Psoas muscle (tissue), 8 donors: ENCODE results near the gene RBMS3. TPM values are rescaled to one million over a fixed set of nuclear protein-coding genes. Genes with fewer than 3 reads are reported as not detected.

Source experiments
- ATAC-seq, 4 donors: fragments of 200-7000 bp; cut with Tn5 transposase; one replicate each; pipeline ENCODE4 v1.9.1; 2020; ENCODE audit warnings: moderate library complexity in 3 of 4, mild to moderate bottlenecking in 2 of 4
- DNase-seq, 2 donors: peaks; one replicate each; pipeline ENCODE4 v3.0.0-alpha.2; 2020
- H3K27ac ChIP-seq: fragments of 200-600 bp; one replicate; pipeline ENCODE4 v1.8.0; 2022
- H3K27me3 ChIP-seq, 3 donors: fragments of 200-600 bp in 1 of 3; one replicate each; pipeline versions ENCODE4 v1.6.1 to v1.8.0; 2013 to 2022; ENCODE audit warnings: low read length in 2 of 3, mild to moderate bottlenecking in 2 of 3, moderate library complexity in 1 of 3; ENCODE audit not compliant: insufficient read depth in 3 of 3
- H3K36me3 ChIP-seq, 2 donors: fragments of 200-600 bp in 1 of 2; one replicate each; pipeline versions ENCODE4 v1.6.1 to v1.8.0; 2013 to 2022; ENCODE audit warnings: low read depth in 1 of 2, mild to moderate bottlenecking in 1 of 2, moderate library complexity in 1 of 2; ENCODE audit not compliant: insufficient read depth in 1 of 2
- H3K4me1 ChIP-seq: fragments of 200-600 bp; one replicate; pipeline ENCODE4 v1.8.0; 2022
- H3K4me3 ChIP-seq: fragments of 200-600 bp; one replicate; pipeline ENCODE4 v1.8.0; 2022; ENCODE audit warnings: mild to moderate bottlenecking
- H3K9me3 ChIP-seq: fragments of 200-600 bp; one replicate; pipeline ENCODE4 v1.8.0; 2022
- WGBS, 3 donors: extraction: QIAGEN DNeasy Blood & Tissue Kit; methylation state at CpG; one replicate each; pipeline versions ENCODE4 v1.1.6 to v1.1.7; 2013; 5-methylcytosine and 5-hydroxymethylcytosine counted together
- intact Hi-C, 2 donors: fragments of 100-400 bp; cut with DNase I; formaldehyde crosslinking; loops; one replicate each; pipeline versions ENCODE4 v1.11.0 to v1.14.2; 2022
- polyA plus RNA-seq, 3 donors: library from polyadenylated mRNA; stranded (reverse); fragments of 200-250 nt; gene quantifications; one replicate each; pipeline ENCODE4 v1.2.3, GENCODE V29; 2013
- total RNA-seq, 4 donors: library from RNA; stranded (reverse); fragmentation: NEBNext Ultra II Directional in 2 of 4; extraction: Animal tissue kit (Norgen Biotek cat#: 25700) in 2 of 4; gene quantifications; one replicate each; pipeline versions ENCODE4 v1.2.1 to v1.2.4, GENCODE V29; 2021 to 2023
- TF ChIP-seq, protein P1 (sequence below): fragments of 200-600 bp; IDR thresholded peaks from one replicate; pipeline ENCODE4 v1.8.0; 2022; ENCODE audit warnings: antibody characterized with exemption
- donor health status: healthy with polysubstance abuse.
- donor health status: DM: no; HTN: no; CAD: no; lungs with moderate emphysema.
- donor health status: Bipolar disorder and iron deficiency.
- donor health status: healthy.
- donor health status: DM: yes; HTN: yes; CAD: no.
- donor health status: DM: no; HTN: no; CAD: no.
- donor health status: DM: no; HTN: no; CAD: no.
- donor health status: DM: yes; HTN: yes; CAD: no.

RBMS3 gene
- total and polyA plus RNA-seq, 7 donors, result 3.8 to 34.5 (median 23.5) TPM

DNA sequence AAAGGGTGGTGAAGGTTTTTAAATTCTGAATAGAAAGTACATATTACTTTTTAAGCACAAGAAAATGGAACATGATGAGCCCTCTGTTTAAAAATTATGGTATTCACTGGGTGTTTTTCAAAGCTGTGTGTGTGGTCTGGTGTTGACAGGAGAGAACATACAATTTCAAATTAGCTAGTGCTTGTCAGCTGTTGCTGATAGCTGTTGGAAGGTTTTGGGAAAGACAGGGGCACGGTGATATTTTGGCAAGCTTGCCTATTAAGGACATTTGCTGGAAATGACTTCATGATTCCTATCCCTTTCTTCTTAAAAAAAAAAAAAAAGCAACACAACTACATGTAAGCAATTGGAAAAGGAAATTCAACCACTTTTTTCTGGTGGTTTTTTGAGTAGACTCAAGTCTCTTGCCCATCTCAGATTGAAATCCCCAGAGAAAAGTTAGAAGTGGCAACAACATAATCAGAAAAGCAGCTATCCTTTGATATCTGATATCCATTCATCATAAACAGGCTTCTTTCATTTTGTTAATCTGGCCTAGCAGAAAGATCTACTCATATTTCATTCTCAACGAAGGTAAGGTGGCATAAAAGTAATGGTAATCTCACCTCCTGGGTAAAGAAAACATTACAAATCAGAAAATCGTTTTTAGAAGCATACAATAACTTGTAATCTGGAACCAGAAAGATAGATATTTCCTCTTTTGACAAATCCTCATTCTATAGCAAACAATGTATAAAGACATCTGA lies 130.0 kb downstream of the RBMS3 start:
- TF ChIP-seq, protein P1, sequence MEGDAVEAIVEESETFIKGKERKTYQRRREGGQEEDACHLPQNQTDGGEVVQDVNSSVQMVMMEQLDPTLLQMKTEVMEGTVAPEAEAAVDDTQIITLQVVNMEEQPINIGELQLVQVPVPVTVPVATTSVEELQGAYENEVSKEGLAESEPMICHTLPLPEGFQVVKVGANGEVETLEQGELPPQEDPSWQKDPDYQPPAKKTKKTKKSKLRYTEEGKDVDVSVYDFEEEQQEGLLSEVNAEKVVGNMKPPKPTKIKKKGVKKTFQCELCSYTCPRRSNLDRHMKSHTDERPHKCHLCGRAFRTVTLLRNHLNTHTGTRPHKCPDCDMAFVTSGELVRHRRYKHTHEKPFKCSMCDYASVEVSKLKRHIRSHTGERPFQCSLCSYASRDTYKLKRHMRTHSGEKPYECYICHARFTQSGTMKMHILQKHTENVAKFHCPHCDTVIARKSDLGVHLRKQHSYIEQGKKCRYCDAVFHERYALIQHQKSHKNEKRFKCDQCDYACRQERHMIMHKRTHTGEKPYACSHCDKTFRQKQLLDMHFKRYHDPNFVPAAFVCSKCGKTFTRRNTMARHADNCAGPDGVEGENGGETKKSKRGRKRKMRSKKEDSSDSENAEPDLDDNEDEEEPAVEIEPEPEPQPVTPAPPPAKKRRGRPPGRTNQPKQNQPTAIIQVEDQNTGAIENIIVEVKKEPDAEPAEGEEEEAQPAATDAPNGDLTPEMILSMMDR, result no peak
- 20 to 31% (median 31%) methylated on average over 3 of the region's 3 CpGs for WGBS, 3 donors
- H3K4me1 ChIP-seq, result peaks cover 74% of the 10 kb centered on the region
- ATAC-seq (no peak), DNase-seq (no peak)
- H3K4me3 ChIP-seq, result no peak overlapping the region
- intact Hi-C loops, result no loop called here
- no peaks in the 10 kb centered on the region for H3K27me3 ChIP-seq
- H3K36me3 ChIP-seq, result no peaks in the 10 kb centered on the region
- H3K9me3 ChIP-seq, result no peaks in the 10 kb centered on the region
- no peak overlapping the region for H3K27ac ChIP-seq

DNA sequence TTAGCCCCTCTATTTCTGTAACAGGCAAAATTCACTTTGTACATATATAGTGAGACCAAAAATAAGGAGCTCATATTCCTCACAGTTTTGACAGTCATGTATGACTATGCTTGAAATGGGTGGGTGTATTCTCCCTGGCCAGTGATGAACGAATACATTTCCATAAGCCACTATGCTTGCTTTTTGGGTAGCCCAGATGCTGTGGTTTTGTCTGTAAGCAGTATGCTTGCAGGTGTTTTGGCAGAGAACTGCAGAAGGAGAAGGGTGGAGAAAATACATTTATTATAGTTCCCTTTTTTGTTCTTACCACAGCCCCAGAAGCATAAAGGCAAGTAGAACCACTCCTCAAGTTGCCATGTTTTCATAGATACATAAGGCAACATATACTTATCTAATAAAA lies 131.2 kb downstream of the RBMS3 start:
- Histone ChIP-seq H3K36me3 (no peaks in the 10 kb centered on the region), H3K27ac (no peak overlapping the region), H3K9me3 (no peaks in the 10 kb centered on the region), H3K4me1 (peaks cover 65% of the 10 kb centered on the region), H3K27me3 (no peaks in the 10 kb centered on the region), H3K4me3 (no peak overlapping the region)
- DNase-seq (no peak), ATAC-seq (no peak)
- WGBS, 3 donors, result 42 to 79% (median 53%) methylated on average over 1 of the region's 1 CpG
- intact Hi-C loops, result no loop called here
- TF ChIP-seq, protein P1, result no peak

DNA sequence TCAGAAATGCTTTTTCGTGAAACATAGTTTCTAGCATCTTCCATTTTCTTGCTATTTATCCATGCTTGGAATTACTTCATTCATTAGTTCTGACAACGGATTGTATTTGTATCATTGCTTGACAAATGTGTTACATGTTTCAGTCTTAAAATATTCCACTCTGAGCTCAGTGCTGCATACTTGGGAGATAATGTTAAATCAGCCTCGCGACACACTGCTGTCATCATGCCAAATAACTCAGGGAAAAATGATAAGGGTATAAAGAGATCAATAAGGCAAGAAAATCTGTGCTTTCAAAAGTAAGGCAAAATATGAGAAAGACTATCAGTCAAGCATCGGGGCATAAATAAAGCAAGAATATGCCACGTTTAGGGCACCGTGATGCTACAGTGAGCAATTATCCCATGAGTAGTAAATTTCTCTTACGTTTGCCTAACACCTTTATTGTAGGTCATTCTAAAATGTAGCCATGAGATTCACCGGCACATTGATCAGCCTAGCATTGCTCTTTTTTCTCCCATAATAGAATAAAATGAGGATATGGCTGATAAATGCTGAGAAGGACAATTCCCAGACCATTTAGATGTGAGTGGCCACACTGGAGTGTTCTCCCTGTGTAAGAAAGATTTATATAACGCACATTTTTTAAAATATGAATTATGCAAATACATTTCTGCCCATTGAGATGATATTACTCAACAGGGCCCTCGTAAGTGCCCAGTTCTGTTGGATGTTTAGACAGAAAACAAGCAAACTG lies 133.8 kb downstream of the RBMS3 start:
- ATAC-seq (peak in 1 of 4 donors; percentile 41), DNase-seq (no peak)
- 52 to 68% (median 62%) methylated on average over 11 of the region's 11 CpGs for WGBS, 3 donors
- Histone ChIP-seq H3K9me3 (no peaks in the 10 kb centered on the region), H3K4me3 (peak overlapping the region; percentile 31), H3K4me1 (peaks cover 48% of the 10 kb centered on the region), H3K36me3 (no peaks in the 10 kb centered on the region), H3K27ac (no peak overlapping the region), H3K27me3 (no peaks in the 10 kb centered on the region)
- TF ChIP-seq, protein P1, result no peak
- intact Hi-C loops, result no loop called here

DNA sequence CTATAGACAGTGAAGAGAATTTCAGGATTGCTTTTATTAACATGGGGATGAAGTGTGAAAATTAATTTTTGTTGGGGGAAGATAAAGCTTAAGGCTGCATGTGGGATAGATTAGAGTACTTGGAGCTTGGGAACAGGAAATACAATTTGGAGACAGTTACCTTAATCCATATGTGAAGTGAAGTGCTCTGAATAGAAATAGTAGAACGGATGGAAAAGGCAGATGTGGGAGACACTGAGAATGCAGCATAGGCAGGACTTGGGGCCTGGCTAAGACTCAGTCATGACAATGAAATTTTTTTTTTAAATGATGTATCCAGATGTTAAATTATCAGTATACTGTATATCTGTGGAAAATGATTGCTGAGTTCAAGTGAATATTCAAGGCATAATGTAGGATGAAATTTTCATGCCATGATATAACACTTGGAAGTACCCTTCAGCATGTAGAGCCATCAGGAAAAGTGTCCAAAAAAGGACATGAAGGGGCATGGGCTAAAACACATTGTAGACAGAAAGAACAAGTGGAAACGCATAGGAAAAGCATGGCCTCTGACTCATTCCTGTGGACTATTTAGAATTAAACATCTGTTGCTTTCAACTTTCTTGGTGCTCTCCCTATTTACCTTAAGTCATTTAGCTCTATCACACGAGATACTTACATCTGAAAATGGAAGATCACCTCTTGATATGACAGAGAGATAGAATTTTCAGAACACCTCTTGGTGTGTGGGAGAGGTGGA lies 134.8 kb downstream of the RBMS3 start:
- WGBS, 3 donors, result 71 to 85% (median 76%) methylated on average over 3 of the region's 3 CpGs
- Histone ChIP-seq H3K4me3 (no peak overlapping the region), H3K9me3 (no peaks in the 10 kb centered on the region), H3K36me3 (no peaks in the 10 kb centered on the region), H3K27ac (no peak overlapping the region), H3K4me1 (peaks cover 38% of the 10 kb centered on the region), H3K27me3 (no peaks in the 10 kb centered on the region)
- ATAC-seq (no peak), DNase-seq (no peak)
- TF ChIP-seq, protein P1, result no peak
- intact Hi-C loops, result no loop called here
